Measurements from ENCODE around the gene TAOK1.

DNA sequence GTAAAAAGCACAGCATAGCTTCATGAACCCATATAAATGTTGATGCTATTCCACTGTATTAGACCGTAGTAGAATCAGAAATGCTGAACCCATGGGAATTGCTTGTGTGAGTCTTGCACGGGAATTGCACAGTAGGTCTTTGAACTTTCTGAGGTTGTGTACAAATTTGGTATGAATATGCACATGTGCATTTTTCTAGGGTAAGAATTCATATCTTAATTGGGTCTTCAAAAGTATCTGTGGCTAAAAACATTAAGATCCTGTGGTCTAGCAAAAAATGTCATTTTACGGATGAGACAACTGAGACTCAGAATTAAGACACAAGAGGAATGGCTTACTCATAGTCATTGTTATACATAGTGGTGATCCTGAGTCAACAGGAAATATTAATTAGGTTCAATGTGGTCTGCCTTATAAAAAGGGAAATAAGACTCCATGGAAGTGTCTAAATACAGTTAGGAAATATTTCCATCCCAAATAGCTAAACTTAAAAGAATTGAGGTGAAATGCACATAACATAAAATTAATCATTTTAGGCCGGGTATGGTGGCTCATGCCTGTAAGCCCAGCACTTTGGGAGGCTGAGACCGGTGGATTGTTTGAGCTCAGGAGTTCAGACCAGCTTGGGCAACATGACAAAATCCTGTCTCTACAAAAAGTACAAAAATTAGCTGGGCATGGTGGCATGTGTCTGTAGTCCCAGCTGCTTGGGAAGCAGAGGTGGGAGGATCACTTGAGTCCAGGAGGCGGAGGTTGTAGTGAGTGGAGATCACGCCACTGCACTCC, 22.8 kb downstream of the TAOK1 start:
- TF ChIP-seq, protein P1, sequence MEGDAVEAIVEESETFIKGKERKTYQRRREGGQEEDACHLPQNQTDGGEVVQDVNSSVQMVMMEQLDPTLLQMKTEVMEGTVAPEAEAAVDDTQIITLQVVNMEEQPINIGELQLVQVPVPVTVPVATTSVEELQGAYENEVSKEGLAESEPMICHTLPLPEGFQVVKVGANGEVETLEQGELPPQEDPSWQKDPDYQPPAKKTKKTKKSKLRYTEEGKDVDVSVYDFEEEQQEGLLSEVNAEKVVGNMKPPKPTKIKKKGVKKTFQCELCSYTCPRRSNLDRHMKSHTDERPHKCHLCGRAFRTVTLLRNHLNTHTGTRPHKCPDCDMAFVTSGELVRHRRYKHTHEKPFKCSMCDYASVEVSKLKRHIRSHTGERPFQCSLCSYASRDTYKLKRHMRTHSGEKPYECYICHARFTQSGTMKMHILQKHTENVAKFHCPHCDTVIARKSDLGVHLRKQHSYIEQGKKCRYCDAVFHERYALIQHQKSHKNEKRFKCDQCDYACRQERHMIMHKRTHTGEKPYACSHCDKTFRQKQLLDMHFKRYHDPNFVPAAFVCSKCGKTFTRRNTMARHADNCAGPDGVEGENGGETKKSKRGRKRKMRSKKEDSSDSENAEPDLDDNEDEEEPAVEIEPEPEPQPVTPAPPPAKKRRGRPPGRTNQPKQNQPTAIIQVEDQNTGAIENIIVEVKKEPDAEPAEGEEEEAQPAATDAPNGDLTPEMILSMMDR (IDR thresholded peaks at IDR 0.05; ENCODE audit: low read depth, low read length, poor library complexity, severe bottlenecking) = no peak
- TF ChIP-seq EZH2phosphoT487 (IDR thresholded peaks at IDR 0.05; ENCODE audit: borderline replicate concordance, low read length) = no peak
